ENCODE data around the gene LHFPL3. TPM values are rescaled to one million over a fixed set of nuclear protein-coding genes. Genes with fewer than 3 reads are reported as not detected.

Gene LHFPL3
- polyA plus RNA-seq, 1 donor from 2014 or later: 5.6 TPM

DNA sequence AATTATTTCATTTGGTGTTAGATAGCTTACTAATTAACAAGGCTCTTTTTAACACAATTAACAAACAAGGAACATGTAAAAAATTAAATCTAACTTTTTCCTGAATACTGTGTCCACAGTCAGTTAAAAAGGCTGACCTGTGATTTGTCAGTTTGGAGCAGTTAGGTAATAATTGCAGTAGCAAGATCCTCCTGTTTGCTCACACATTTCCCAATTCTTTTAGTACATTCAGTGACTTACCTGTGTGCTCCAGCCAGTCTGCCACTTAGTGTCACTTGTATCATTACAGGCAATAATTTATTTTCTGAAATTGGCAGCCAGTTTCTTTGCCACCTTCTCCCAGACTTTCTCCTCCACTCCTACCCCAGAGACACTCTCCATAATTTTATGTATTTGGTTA is 66.8 kb downstream of the LHFPL3 start:
- Histone ChIP-seq H4K20me1 (ENCODE audit: insufficient read depth) (no peaks in the 10 kb centered on the region), H2AFZ (ENCODE audit: low read depth, low read length) (no peak overlapping the region), H3K27me3 (ENCODE audit: insufficient read depth, low read depth, low read length) (no peaks in the 10 kb centered on the region), H3K79me2 (replicated peaks; ENCODE audit: insufficient read depth, low read length) (no peaks in the 10 kb centered on the region), H3K9me3 (ENCODE audit: low read length) (no peaks in the 10 kb centered on the region), H3F3A (ENCODE audit: insufficient read depth, low read length, poor library complexity, severe bottlenecking) (no peaks in the 10 kb centered on the region), H3K4me3 (ENCODE audit: low read length) (no peak overlapping the region), H3K9ac (ENCODE audit: low read length) (no peak overlapping the region), H3K36me3 (ENCODE audit: insufficient read depth, low read length) (no peaks in the 10 kb centered on the region), H3K9me2 (ENCODE audit: insufficient read depth, low read length) (no peaks in the 10 kb centered on the region), H3K27ac (ENCODE audit: low read length) (no peak overlapping the region), H3K4me2 (ENCODE audit: low read length) (no peak overlapping the region)
- TF ChIP-seq POLR2AphosphoS5 (IDR thresholded peaks at IDR 0.05) (no peak), EZH2 (IDR thresholded peaks at IDR 0.05; ENCODE audit: borderline replicate concordance, insufficient read depth, low read length, poor library complexity, severe bottlenecking) (no peak), CTCF (IDR thresholded peaks at IDR 0.05; ENCODE audit: poor library complexity, severe bottlenecking) (no peak), EP300 (conservative IDR thresholded peaks at IDR 0.05; ENCODE audit: poor library complexity, severe bottlenecking) (no peak), MXI1 (conservative IDR thresholded peaks at IDR 0.05; ENCODE audit: poor library complexity, severe bottlenecking) (no peak), SMC3 (conservative IDR thresholded peaks at IDR 0.05; ENCODE audit: poor library complexity) (no peak), RAD21 (conservative IDR thresholded peaks at IDR 0.05) (no peak), TAF1 (IDR thresholded peaks at IDR 0.05; ENCODE audit: low read depth) (no peak)
- TF ChIP-seq, protein P1, sequence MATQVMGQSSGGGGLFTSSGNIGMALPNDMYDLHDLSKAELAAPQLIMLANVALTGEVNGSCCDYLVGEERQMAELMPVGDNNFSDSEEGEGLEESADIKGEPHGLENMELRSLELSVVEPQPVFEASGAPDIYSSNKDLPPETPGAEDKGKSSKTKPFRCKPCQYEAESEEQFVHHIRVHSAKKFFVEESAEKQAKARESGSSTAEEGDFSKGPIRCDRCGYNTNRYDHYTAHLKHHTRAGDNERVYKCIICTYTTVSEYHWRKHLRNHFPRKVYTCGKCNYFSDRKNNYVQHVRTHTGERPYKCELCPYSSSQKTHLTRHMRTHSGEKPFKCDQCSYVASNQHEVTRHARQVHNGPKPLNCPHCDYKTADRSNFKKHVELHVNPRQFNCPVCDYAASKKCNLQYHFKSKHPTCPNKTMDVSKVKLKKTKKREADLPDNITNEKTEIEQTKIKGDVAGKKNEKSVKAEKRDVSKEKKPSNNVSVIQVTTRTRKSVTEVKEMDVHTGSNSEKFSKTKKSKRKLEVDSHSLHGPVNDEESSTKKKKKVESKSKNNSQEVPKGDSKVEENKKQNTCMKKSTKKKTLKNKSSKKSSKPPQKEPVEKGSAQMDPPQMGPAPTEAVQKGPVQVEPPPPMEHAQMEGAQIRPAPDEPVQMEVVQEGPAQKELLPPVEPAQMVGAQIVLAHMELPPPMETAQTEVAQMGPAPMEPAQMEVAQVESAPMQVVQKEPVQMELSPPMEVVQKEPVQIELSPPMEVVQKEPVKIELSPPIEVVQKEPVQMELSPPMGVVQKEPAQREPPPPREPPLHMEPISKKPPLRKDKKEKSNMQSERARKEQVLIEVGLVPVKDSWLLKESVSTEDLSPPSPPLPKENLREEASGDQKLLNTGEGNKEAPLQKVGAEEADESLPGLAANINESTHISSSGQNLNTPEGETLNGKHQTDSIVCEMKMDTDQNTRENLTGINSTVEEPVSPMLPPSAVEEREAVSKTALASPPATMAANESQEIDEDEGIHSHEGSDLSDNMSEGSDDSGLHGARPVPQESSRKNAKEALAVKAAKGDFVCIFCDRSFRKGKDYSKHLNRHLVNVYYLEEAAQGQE (IDR thresholded peaks at IDR 0.05; ENCODE audit: borderline replicate concordance): no peak

DNA sequence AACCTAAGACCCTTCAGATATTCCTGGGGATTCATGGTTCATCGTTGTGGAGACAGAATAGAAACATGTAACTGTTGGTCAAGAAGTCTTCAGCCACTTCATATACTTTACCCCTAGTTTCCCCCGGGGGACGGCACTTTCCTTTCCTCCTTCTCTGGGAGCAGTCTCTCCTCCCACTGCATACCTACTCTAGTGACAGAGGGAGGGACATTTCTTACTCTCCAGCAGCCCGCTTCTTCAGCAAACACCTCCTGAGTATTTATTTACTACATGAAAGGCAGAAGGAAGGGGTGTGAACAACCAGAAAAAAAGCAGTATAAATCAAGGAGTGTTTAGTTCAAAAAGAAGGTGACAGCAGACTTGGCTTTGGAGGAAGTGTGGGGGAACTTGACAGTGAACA is 69.0 kb downstream of the LHFPL3 start:
- Histone ChIP-seq H3K4me3 (ENCODE audit: low read length) (no peak overlapping the region), H3K9me3 (ENCODE audit: low read length) (no peaks in the 10 kb centered on the region), H3K9ac (ENCODE audit: low read length) (no peak overlapping the region), H3K9me2 (ENCODE audit: insufficient read depth, low read length) (no peaks in the 10 kb centered on the region), H3K27me3 (ENCODE audit: insufficient read depth, low read depth, low read length) (no peaks in the 10 kb centered on the region), H3K79me2 (replicated peaks; ENCODE audit: insufficient read depth, low read length) (no peaks in the 10 kb centered on the region), H2AFZ (ENCODE audit: low read depth, low read length) (no peak overlapping the region), H3K36me3 (ENCODE audit: insufficient read depth, low read length) (no peaks in the 10 kb centered on the region), H3K4me2 (ENCODE audit: low read length) (no peak overlapping the region), H3F3A (ENCODE audit: insufficient read depth, low read length, poor library complexity, severe bottlenecking) (no peaks in the 10 kb centered on the region), H4K20me1 (ENCODE audit: insufficient read depth) (no peaks in the 10 kb centered on the region), H3K27ac (ENCODE audit: low read length) (no peak overlapping the region)
- TF ChIP-seq, protein P1 (IDR thresholded peaks at IDR 0.05; ENCODE audit: borderline replicate concordance): no peak
- no peak for TF ChIP-seq SMC3 (conservative IDR thresholded peaks at IDR 0.05; ENCODE audit: poor library complexity)
- no peak for TF ChIP-seq POLR2AphosphoS5 (IDR thresholded peaks at IDR 0.05)
- TF ChIP-seq TAF1 (IDR thresholded peaks at IDR 0.05; ENCODE audit: low read depth): no peak
- no peak for TF ChIP-seq MXI1 (conservative IDR thresholded peaks at IDR 0.05; ENCODE audit: poor library complexity, severe bottlenecking)
- TF ChIP-seq EZH2 (IDR thresholded peaks at IDR 0.05; ENCODE audit: borderline replicate concordance, insufficient read depth, low read length, poor library complexity, severe bottlenecking): no peak
